Fibroblast of villous mesenchyme (primary cell): ENCODE data around the gene CLNK. TPM values are rescaled to one million over a fixed set of nuclear protein-coding genes. Genes with fewer than 3 reads are reported as not detected.

ENCODE experiments used
- DNase-seq: peaks from one replicate; pipeline ENCODE4 v3.0.0-alpha.2; 2010; ENCODE audit warnings: low read depth
- H3K4me3 ChIP-seq: 2 replicates; pipeline ENCODE4 v1.5.1; 2011; ENCODE audit warnings: low read depth, mild to moderate bottlenecking, low read length
- CTCF ChIP-seq: IDR thresholded peaks from 2 replicates; pipeline ENCODE4 v1.5.1; 2012; ENCODE audit warnings: low read depth, mild to moderate bottlenecking, low read length; ENCODE audit not compliant: insufficient read depth
- total RNA-seq: library from RNA; depleted of rRNA; stranded (reverse); fragments of >200 nt; gene quantifications from 2 replicates; pipeline ENCODE4 v1.2.3, GENCODE V29; 2012

Gene CLNK
- total RNA-seq, 1 donor: not detected

- no peak for TF ChIP-seq CTCF
- no peak for DNase-seq
- H3K4me3 ChIP-seq: no peak overlapping the region
Measured at GRCh38 chr4:10694151-10694827, 9.7 kb upstream of the CLNK start.

- DNase-seq: no peak
- no peak overlapping the region for H3K4me3 ChIP-seq
- TF ChIP-seq CTCF: no peak
Measured at GRCh38 chr4:10691651-10692050, 7.1 kb upstream of the CLNK start.

- H3K4me3 ChIP-seq: no peak overlapping the region
- no peak for DNase-seq
- no peak for TF ChIP-seq CTCF
Measured at GRCh38 chr4:10690185-10690907, 5.8 kb upstream of the CLNK start.

- no peak overlapping the region for H3K4me3 ChIP-seq
- no peak for TF ChIP-seq CTCF
- DNase-seq: no peak
Measured at GRCh38 chr4:10688846-10689245, 4.3 kb upstream of the CLNK start.

- no peak overlapping the region for H3K4me3 ChIP-seq
- TF ChIP-seq CTCF: no peak
Measured at GRCh38 chr4:10688022-10688421, 3.5 kb upstream of the CLNK start.

GRCh38 chr4:10687526-10687925, 3.0 kb upstream of the CLNK start:
- H3K4me3 ChIP-seq: no peak overlapping the region
- DNase-seq: no peak
- TF ChIP-seq CTCF: no peak

More at GRCh38 chr4:10688022-10688421, 3.5 kb upstream of the CLNK start:
- DNase-seq: no peak
